NB4 (cell line): ENCODE data around the gene PHF24.

Source experiments
- DNase-seq: peaks from one replicate; pipeline ENCODE4 v3.0.0; 2010; ENCODE audit warnings: low read depth
- H3K4me3 ChIP-seq: one replicate; pipeline ENCODE4 v1.5.1; 2011; ENCODE audit warnings: mild to moderate bottlenecking, low read depth, low read length, moderate library complexity
- MYC ChIP-seq: IDR thresholded peaks from 2 replicates; pipeline ENCODE4 v1.6.1; 2011; ENCODE audit warnings: low read depth, low read length
- POLR2A ChIP-seq: IDR thresholded peaks from 2 replicates; pipeline ENCODE4 v1.6.1; 2011; ENCODE audit warnings: mild to moderate bottlenecking; ENCODE audit not compliant: insufficient read length; ENCODE audit errors: extremely low read depth
- TF ChIP-seq, protein P1 (sequence below): IDR thresholded peaks from 2 replicates; pipeline ENCODE4 v1.6.1; 2011; ENCODE audit warnings: low read depth, low read length
- TF ChIP-seq, protein P2 (sequence below): IDR thresholded peaks from one replicate; pipeline ENCODE4 v1.5.1; 2012; ENCODE audit warnings: low read depth, low read length

PHF24 gene

DNA sequence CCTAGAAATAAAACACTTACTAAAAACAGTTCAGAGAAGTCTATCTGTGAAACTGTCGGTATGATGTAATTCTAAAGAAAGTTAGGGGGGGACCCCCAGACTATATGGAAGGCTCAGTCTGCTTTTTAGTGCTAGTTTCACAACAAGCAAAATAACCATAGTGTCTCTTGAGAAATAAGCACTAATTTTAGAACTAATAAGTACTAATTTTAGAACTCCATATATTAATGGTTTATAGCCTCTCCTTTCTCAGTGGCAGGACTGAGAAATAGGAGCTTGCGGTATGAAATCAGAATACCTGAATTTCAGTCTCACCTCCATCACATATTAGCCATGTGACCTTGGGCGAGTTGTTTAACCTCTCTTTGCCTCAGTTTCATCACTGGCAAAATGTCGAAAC is 1.4 kb upstream of the PHF24 start:
- TF ChIP-seq, protein P1, sequence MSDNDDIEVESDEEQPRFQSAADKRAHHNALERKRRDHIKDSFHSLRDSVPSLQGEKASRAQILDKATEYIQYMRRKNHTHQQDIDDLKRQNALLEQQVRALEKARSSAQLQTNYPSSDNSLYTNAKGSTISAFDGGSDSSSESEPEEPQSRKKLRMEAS: no peak
- TF ChIP-seq MYC: no peak
- no peak overlapping the region for H3K4me3 ChIP-seq
- no peak for DNase-seq

DNA sequence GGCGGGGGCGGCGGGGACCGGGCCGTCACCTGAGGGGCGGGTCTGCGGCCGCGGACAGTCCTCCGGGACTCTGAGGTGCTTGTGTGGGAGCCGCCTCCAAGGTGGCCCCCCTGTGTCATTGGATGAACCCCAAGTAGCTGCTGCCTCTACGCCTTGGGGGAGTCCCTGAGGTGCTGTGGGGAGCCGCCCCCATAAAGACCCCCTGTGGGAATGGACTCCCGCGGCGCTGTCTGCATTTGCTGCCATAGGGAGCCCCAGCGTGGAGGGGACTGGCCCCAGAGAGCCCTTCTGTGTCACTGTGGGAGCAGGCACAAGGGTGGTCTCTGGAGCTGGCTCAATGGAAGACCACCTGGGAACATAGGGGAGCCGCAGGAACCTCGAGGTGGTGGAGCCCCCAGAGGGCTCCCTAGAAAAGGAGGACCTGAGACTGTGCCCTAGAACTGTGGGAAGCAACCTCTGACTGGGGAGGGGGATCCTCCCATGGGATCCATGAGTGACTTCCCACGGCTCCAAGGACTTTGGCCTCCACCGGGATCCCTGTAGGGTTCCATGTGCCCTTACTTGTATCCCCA is 412 bp downstream of the PHF24 start:
- no peak for DNase-seq
- no peak overlapping the region for H3K4me3 ChIP-seq
- TF ChIP-seq, protein P1: no peak
- TF ChIP-seq, protein P2, sequence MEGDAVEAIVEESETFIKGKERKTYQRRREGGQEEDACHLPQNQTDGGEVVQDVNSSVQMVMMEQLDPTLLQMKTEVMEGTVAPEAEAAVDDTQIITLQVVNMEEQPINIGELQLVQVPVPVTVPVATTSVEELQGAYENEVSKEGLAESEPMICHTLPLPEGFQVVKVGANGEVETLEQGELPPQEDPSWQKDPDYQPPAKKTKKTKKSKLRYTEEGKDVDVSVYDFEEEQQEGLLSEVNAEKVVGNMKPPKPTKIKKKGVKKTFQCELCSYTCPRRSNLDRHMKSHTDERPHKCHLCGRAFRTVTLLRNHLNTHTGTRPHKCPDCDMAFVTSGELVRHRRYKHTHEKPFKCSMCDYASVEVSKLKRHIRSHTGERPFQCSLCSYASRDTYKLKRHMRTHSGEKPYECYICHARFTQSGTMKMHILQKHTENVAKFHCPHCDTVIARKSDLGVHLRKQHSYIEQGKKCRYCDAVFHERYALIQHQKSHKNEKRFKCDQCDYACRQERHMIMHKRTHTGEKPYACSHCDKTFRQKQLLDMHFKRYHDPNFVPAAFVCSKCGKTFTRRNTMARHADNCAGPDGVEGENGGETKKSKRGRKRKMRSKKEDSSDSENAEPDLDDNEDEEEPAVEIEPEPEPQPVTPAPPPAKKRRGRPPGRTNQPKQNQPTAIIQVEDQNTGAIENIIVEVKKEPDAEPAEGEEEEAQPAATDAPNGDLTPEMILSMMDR: no peak
- TF ChIP-seq MYC (no peak), POLR2A (no peak)

DNA sequence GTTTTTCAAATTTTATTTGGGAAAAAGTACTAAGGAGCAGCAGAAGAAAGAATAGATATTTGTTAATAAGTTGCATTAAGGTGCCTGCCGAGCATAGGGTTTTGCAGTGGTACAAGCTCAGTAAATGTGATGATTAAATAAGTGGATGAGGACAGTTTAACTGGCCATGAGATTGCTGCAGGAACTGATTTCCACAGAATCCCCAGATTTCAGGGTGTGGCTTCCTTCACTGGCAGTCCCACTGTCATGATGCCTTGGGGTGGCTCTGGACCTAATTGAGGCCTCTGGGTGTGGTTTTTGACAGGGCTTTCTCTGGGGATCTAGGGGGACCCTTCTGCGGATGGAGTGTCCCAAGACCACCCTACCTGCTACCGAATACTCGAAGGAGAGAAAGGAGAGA is 1.4 kb downstream of the PHF24 start:
- TF ChIP-seq, protein P2: no peak
- TF ChIP-seq POLR2A (no peak), MYC (no peak)
- TF ChIP-seq, protein P1: no peak

DNA sequence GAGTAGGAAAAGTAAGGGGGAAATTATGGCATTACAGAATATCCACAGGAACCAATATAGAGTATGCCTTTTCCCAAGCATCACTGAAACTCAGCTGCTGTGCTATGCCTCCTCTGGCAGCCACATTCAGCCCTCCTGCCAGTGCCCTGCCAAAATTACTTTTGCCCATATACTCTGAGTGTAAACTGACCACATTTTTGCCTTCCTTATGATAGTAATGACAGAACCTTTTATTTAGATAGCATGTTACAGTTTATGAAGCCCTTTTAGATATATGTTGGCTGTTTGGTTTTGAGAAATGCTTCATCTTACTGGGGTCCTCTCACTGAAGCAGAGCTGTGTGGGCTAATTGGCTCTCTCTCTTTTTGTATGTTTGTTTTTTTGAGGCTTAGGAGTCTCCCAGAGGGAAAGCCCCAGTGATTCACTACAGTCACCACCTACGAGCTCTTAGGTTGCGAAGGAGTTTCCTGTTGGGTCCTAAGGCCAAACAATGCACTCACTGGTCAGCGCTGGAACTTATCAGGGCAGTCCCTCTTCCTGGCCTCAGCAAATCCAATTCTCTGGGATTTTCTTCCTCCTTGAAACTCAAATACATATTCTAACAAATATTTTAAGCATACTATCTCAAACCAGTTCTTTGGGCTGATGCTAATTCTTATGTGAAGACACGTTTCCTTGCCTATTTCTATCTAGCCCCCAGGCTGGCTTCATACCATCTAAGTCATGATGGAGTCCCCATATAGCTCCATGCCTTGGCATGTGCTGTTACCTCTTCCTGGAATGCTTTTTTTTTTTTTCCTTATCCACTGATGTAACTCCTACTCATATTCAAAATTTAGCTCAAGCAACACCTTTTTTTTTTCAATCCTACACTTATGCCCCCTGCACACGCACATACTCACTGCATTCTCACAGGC is 3.7 kb downstream of the PHF24 start:
- peak; percentile 42 for DNase-seq
- TF ChIP-seq MYC: no peak
- TF ChIP-seq, protein P1: no peak
- no peak for TF ChIP-seq POLR2A
- TF ChIP-seq, protein P2: no peak
- H3K4me3 ChIP-seq: no peak overlapping the region

More for the DNA sequence above, 1.4 kb downstream of the PHF24 start:
- no peak for DNase-seq
- no peak overlapping the region for H3K4me3 ChIP-seq

DNA sequence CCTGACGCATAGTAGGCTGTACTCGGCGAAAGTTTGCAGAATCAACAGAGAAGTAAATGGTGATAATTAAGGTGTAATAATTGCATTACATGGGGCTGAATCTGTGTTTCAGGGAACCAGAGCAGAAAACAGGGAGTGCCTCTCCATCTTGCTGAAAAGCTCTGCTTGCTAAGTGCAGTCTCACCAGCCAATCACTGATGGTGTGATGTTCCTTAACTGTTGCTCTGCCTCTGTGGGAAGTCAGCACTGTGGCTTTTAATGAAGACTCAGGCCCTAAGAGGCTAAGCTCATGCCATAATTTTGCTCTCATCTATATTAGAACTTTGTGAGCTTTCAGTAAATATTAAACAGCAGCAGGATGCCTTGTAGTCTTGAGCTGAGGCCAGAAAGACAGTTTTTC is 4.5 kb downstream of the PHF24 start:
- TF ChIP-seq, protein P2: no peak
- TF ChIP-seq, protein P1: no peak
- no peak overlapping the region for H3K4me3 ChIP-seq
- DNase-seq: no peak

DNA sequence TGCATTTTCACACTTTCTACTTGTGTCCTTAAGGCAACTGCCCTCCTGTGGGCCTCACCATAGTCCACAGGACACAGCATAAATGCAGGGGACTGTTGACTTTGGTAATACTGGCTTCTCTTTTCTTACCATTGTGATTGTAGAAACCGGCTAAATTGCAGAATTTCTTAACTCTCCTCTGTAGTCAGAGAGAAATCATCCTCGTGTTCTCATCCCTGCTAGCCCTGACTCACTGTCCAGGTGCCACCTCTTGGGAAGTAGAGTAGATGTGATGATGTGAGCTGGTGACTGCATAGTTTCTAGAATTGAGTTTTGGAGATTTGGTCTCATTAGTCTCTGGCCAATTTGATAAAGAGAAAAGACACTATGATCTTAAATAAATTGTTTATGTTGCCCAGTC is 5.5 kb downstream of the PHF24 start:
- no peak overlapping the region for H3K4me3 ChIP-seq
- no peak for DNase-seq
- TF ChIP-seq, protein P1: no peak
- TF ChIP-seq, protein P2: no peak
- no peak for TF ChIP-seq POLR2A
- no peak for TF ChIP-seq MYC
